ENCODE data around the gene ALDH1A3. TPM values are rescaled to one million over a fixed set of nuclear protein-coding genes. Genes with fewer than 3 reads are reported as not detected.

Gene ALDH1A3
- total and polyA plus RNA-seq, 8 donors = 3.5 to 87.2 (median 30.3) TPM

DNA sequence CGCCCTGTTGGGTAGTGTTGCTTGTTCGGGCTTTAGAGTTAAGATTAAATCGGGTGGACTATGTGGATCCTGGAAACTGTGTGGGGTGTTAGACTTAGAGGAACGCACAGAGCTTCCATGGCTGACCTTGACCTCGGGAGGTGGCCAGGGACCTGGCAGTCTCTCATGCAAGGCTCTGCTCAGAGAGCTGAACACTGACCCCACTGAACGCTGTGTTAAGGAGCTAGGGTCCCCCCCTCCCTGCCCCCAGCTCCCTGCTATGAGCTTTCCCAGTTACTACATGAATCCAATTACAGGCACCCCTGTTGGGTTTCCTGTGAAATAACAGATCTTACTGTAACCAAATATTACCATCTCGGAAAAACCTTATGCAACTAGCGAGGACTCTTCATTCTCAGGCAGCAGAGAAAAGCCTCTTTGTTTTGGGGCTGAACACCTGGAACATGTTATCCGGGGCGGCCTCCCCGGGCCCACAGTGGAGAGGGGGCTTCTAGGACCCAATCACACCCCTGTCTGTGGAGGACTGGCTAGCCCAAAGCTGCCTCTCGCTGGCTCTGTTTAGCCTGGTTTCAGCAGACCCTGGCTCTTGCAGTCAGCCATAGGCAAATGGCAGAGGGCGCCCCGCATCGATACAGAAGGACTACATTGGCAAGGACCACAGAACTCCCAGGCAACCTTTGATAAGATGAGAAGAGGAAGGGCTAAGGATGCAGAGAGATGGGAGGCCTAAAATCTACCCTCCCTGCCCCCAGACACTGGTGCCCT is 25.8 kb upstream of the ALDH1A3 start:
- 75 to 88% (median 83%) methylated on average over 15 of the region's 15 CpGs for WGBS, 5 donors
- intact Hi-C loops (cut with DNase I; ENCODE audit: low total_unique reads) = no loop called here
- Histone ChIP-seq H3K4me3 (no peak overlapping the region), H3K27me3 (peaks cover 0 to 10% (median 5%) of the 10 kb centered on the region in 3 donors), H3K4me1 (peaks cover 3 to 12% (median 10%) of the 10 kb centered on the region in 4 donors), H3K9me3 (no peaks in the 10 kb centered on the region), H3K36me3 (no peaks in the 10 kb centered on the region), H3K27ac (no peak overlapping the region)
- no peak for TF ChIP-seq POLR2A (IDR thresholded peaks at IDR 0.05)
- no peak for TF ChIP-seq EP300 (IDR thresholded peaks at IDR 0.05)
- TF ChIP-seq POLR2AphosphoS5 (IDR thresholded peaks at IDR 0.05) = no peak
- TF ChIP-seq, protein P1, sequence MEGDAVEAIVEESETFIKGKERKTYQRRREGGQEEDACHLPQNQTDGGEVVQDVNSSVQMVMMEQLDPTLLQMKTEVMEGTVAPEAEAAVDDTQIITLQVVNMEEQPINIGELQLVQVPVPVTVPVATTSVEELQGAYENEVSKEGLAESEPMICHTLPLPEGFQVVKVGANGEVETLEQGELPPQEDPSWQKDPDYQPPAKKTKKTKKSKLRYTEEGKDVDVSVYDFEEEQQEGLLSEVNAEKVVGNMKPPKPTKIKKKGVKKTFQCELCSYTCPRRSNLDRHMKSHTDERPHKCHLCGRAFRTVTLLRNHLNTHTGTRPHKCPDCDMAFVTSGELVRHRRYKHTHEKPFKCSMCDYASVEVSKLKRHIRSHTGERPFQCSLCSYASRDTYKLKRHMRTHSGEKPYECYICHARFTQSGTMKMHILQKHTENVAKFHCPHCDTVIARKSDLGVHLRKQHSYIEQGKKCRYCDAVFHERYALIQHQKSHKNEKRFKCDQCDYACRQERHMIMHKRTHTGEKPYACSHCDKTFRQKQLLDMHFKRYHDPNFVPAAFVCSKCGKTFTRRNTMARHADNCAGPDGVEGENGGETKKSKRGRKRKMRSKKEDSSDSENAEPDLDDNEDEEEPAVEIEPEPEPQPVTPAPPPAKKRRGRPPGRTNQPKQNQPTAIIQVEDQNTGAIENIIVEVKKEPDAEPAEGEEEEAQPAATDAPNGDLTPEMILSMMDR (IDR thresholded peaks at IDR 0.05) = no peak
- peak in 1 of 2 donors; percentile 21 for DNase-seq

DNA sequence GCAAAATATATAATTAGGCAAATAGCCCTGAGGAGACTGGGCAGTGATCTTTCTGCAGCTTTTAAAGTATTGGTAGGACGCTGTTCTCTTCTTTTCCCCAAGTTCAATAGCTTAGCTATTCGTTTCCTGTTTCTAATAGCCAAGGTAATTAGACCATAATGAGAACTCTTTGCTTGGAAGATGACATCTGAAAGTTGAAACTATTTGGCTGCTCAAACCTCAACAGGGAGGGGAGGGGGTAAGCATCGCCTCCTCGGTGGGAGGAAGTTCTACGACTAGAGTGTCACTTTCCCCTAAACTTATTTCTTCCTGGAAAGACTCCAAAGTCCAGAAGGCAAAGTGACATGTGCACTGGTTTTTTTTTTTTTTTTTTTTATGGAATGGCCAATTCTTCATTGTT is 22.8 kb upstream of the ALDH1A3 start:
- 31 to 48% (median 33%) methylated on average over 5 of the region's 5 CpGs for WGBS, 5 donors
- no peak overlapping the region for H3K27ac ChIP-seq
- intact Hi-C loops (cut with DNase I; ENCODE audit: low total_unique reads) = no loop called here

DNA sequence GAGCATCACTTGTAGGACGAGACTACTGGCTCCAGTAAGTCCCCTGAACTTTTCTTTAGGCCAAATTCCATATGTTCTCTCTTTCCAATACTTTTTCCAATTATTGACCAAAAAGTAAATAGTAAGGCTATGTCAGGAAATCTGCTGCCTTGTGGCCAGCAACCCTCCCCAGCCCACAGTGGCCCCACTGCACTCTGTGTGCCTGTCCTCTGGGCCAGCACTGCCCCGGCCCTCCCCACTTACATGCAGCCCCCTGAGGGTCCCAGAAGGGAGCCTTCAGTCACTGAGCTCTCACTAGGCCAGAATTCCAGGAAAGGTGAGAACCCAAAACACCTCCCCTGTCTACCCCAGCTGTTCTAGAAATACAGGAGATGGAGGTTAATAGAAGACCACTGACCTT is 21.3 kb upstream of the ALDH1A3 start:
- H3K4me1 ChIP-seq = peaks cover 0 to 3% (median 0%) of the 10 kb centered on the region in 4 donors
- H3K9me3 ChIP-seq = peaks cover 0 to 8% (median 2%) of the 10 kb centered on the region in 4 donors
- H3K4me3 ChIP-seq = no peak overlapping the region
- intact Hi-C loops (cut with DNase I; ENCODE audit: low total_unique reads) = no loop called here
- DNase-seq = no peak
- TF ChIP-seq POLR2A (IDR thresholded peaks at IDR 0.05) (no peak), EP300 (IDR thresholded peaks at IDR 0.05) (no peak), POLR2AphosphoS5 (IDR thresholded peaks at IDR 0.05) (no peak)
- TF ChIP-seq, protein P1 (IDR thresholded peaks at IDR 0.05) = no peak
- H3K27ac ChIP-seq = no peak overlapping the region
- peaks cover 0 to 16% (median 0%) of the 10 kb centered on the region in 3 donors for H3K27me3 ChIP-seq
- 54 to 79% (median 59%) methylated on average over 2 of the region's 2 CpGs for WGBS, 5 donors
- no peaks in the 10 kb centered on the region for H3K36me3 ChIP-seq

More for the DNA sequence above, 22.8 kb upstream of the ALDH1A3 start:
- no peak for TF ChIP-seq POLR2A (IDR thresholded peaks at IDR 0.05)
- TF ChIP-seq POLR2AphosphoS5 (IDR thresholded peaks at IDR 0.05) = no peak
- DNase-seq = peak in 1 of 2 donors; percentile 25
- H3K4me3 ChIP-seq = no peak overlapping the region
- H3K27me3 ChIP-seq = peaks cover 0 to 11% (median 0%) of the 10 kb centered on the region in 3 donors
- H3K36me3 ChIP-seq = no peaks in the 10 kb centered on the region
- peaks cover 0 to 8% (median 2%) of the 10 kb centered on the region in 4 donors for H3K9me3 ChIP-seq
- no peaks in the 10 kb centered on the region for H3K4me1 ChIP-seq

DNA sequence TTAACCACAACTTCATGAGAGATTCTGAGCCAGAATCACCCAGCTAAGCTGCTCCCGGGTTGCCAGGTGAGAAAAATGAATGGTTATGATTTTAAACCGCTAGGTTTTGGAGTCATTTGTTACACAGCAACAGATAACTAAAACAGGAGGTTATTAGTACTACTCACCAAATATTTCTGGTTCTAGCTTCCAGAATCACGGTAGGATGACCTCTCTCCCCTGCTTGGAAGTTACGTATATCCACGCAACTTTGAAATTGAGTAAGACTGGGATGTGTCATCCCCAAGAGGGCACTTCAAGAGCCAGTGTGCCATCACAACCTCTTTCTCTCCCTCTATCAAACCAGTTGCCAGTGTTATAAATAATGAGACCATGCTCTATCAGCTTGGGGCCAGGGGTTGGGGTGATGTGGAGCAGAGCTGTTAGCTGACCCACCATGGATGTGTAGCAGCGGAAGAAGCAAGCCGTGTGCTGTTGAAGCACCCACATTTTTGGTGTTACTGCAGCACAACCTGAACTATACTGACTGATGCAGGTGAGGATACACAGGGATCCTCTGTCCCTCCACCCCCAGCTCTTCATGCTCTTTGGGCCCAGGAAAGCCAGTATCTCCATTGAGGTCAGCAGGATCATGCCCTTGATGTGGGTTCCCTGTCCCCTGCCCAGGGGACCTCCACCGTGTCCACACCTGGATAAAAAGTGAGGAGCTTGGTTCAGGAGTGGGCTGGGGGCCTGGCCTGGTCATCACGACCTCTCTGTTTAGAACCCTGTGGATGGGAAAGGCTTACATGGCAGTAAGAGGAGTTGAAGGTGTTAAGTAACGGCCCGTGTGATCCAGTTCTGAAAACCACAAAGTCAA is 19.4 kb upstream of the ALDH1A3 start:
- Histone ChIP-seq H3K4me3 (no peak overlapping the region), H3K9me3 (peaks cover 0 to 8% (median 2%) of the 10 kb centered on the region in 4 donors), H3K27me3 (peaks cover 0 to 17% (median 0%) of the 10 kb centered on the region in 3 donors), H3K4me1 (peaks cover 0 to 7% (median 0%) of the 10 kb centered on the region in 4 donors), H3K36me3 (no peaks in the 10 kb centered on the region), H3K27ac (no peak overlapping the region)
- DNase-seq = no peak
- TF ChIP-seq POLR2A (IDR thresholded peaks at IDR 0.05) (no peak), EP300 (IDR thresholded peaks at IDR 0.05) (no peak), POLR2AphosphoS5 (IDR thresholded peaks at IDR 0.05) (no peak)
- TF ChIP-seq, protein P1 (IDR thresholded peaks at IDR 0.05) = no peak
- WGBS, 5 donors = 79 to 85% (median 80%) methylated on average over 11 of the region's 11 CpGs
- intact Hi-C loops (cut with DNase I; ENCODE audit: low total_unique reads) = no loop called here

All from stomach (tissue), 9 donors.